PC-9 (cell line): Measurements from ENCODE around the gene PRDM16. TPM values are rescaled to one million over a fixed set of nuclear protein-coding genes. Genes with fewer than 3 reads are reported as not detected.

Experiments
- BruUV-seq: library from RNA; stranded (reverse); fragments of 400-500 nt; replicated peaks from 2 replicates; lab custom pipeline; 2021; lab: Mats Ljungman, UMichigan
- CTCF ChIA-PET: fragments of 300-600 bp; sonication (Branson Sonifier 250); formaldehyde crosslinking; loops from one replicate; lab custom pipeline; 2022; ENCODE audit warnings: antibody characterized with exemption; lab: Charles Lee
- POLR2A ChIA-PET: fragments of 300-600 bp; sonication (Branson Sonifier 250); formaldehyde crosslinking; loops from one replicate; lab custom pipeline; 2022; ENCODE audit warnings: antibody characterized with exemption; ENCODE audit not compliant: unreplicated experiment; lab: Charles Lee
- DNase-seq, 2 experiments: peaks; one replicate each; pipeline versions ENCODE4 v3.0.0 to v3.0.0-alpha.2; 2015 to 2022; ENCODE audit warnings: mixed read lengths in 1 of 2
- H2AFZ ChIP-seq: fragments of 200-600 bp; sonication (generic); 2 replicates; pipeline ENCODE4 v1.8.1; 2017; ENCODE audit warnings: antibody characterized with exemption
- H3F3A ChIP-seq: fragments of 200-600 bp; sonication (generic); 2 replicates; pipeline ENCODE4 v1.8.1; 2017; ENCODE audit warnings: antibody characterized with exemption, mild to moderate bottlenecking, low read depth; ENCODE audit not compliant: insufficient read depth
- H3K27ac ChIP-seq: fragments of 200-600 bp; sonication (generic); 2 replicates; pipeline ENCODE4 v1.6.1; 2016; ENCODE audit warnings: mixed run types
- H3K27me3 ChIP-seq: fragments of 200-600 bp; sonication (generic); 2 replicates; pipeline ENCODE4 v1.6.1; 2016; ENCODE audit warnings: low read depth, mixed run types; ENCODE audit not compliant: insufficient read depth
- H3K36me3 ChIP-seq: fragments of 200-600 bp; sonication (generic); 2 replicates; pipeline ENCODE4 v1.6.1; 2016; ENCODE audit warnings: low read depth, mixed run types
- H3K4me1 ChIP-seq: fragments of 200-600 bp; sonication (generic); replicated peaks from 2 replicates; pipeline ENCODE4 v1.6.1; 2016; ENCODE audit warnings: mixed run types; ENCODE audit not compliant: insufficient read depth
- H3K4me2 ChIP-seq: fragments of 200-600 bp; sonication (generic); 2 replicates; pipeline ENCODE4 v1.6.1; 2017; ENCODE audit warnings: mixed run types
- H3K4me3 ChIP-seq: fragments of 200-600 bp; sonication (generic); 2 replicates; pipeline ENCODE4 v1.6.1; 2016; ENCODE audit warnings: mixed run types
- H3K79me2 ChIP-seq: fragments of 200-600 bp; sonication (generic); 2 replicates; pipeline ENCODE4 v1.6.1; 2017; ENCODE audit warnings: low read depth, mixed run types
- H3K9me2 ChIP-seq: fragments of 200-600 bp; sonication (generic); 2 replicates; pipeline ENCODE4 v1.8.1; 2017; ENCODE audit warnings: mild to moderate bottlenecking; ENCODE audit not compliant: insufficient read depth
- H3K9me3 ChIP-seq: fragments of 200-600 bp; sonication (generic); 2 replicates; pipeline ENCODE4 v1.8.1; 2016; ENCODE audit warnings: low read depth; ENCODE audit not compliant: insufficient read depth
- H4K20me1 ChIP-seq: fragments of 200-600 bp; sonication (generic); 2 replicates; pipeline ENCODE4 v1.8.1; 2017; ENCODE audit not compliant: insufficient read depth
- EZH2 ChIP-seq: fragments of 200-600 bp; sonication (generic); IDR thresholded peaks from 2 replicates; pipeline ENCODE4 v1.8.0; 2017; ENCODE audit warnings: antibody characterized with exemption, low read depth
- intact Hi-C: fragments of 100-400 bp; cut with micrococcal nuclease; formaldehyde crosslinking; loops from one replicate; pipeline ENCODE4 v1.10.0; 2022; ENCODE audit not compliant: unreplicated experiment
- total RNA-seq: library from RNA; stranded (reverse); gene quantifications from 2 replicates; pipeline ENCODE4 v1.2.3, GENCODE V29; 2021
- TF ChIP-seq, protein P1 (sequence below): fragments of 200-600 bp; sonication (generic); conservative IDR thresholded peaks from 2 replicates; pipeline ENCODE4 v1.6.1; 2017; ENCODE audit warnings: mixed run types, antibody characterized with exemption, mild to moderate bottlenecking, moderate library complexity

PRDM16 gene
- total RNA-seq, 1 experiment from 2014 or later, result not detected

DNA sequence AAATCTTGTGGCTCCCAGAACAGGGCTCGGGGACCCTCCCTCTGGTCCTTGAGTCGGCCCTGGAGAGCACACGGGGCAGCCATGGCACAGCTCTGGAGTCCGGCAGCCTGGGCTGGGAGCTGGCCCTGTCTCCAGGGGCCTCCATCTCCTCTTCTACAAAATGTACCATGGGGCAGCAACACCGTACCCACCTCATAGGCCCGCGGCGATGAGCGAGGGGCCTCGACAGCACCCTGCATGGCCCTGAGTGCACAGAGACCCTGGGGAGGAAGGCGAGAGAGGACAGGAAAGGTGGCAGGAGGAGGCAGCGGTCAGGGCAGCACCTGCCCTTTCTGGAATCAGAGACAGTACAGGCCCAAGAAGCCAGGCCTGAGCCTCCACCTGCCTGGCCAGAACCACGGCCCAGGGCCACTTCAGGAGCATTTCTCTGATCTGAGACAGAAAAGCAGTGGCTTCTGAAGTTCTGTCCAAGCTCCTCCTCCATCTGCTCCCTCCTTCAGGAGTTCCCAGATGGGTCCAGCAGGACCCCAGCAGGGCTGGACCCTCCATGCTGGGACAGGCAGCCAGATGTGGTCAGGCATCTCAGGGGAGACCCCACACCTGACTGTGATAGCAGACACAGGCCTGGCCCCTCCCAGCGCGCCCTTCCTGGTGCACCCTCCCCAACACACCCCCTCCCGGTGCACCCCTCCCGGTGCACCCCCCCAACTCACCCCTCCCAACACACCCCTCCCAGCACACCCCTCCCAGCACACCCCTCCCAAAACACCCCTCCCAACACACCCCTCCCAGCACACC lies 309.6 kb downstream of the PRDM16 start:
- Histone ChIP-seq H3K79me2 (no peaks in the 10 kb centered on the region), H3K4me3 (no peak overlapping the region), H3K36me3 (no peaks in the 10 kb centered on the region), H3K4me1 (no peaks in the 10 kb centered on the region), H3K27ac (no peak overlapping the region), H4K20me1 (no peaks in the 10 kb centered on the region), H3K9me2 (no peaks in the 10 kb centered on the region), H3K27me3 (peaks cover 87% of the 10 kb centered on the region), H3K4me2 (no peak overlapping the region), H3F3A (no peaks in the 10 kb centered on the region), H2AFZ (no peak overlapping the region), H3K9me3 (no peaks in the 10 kb centered on the region)
- ChIA-PET POLR2A (no interaction called here), CTCF (no interaction called here)
- no TSS peak for BruUV-seq
- DNase-seq, result no peak
- TF ChIP-seq, protein P1, sequence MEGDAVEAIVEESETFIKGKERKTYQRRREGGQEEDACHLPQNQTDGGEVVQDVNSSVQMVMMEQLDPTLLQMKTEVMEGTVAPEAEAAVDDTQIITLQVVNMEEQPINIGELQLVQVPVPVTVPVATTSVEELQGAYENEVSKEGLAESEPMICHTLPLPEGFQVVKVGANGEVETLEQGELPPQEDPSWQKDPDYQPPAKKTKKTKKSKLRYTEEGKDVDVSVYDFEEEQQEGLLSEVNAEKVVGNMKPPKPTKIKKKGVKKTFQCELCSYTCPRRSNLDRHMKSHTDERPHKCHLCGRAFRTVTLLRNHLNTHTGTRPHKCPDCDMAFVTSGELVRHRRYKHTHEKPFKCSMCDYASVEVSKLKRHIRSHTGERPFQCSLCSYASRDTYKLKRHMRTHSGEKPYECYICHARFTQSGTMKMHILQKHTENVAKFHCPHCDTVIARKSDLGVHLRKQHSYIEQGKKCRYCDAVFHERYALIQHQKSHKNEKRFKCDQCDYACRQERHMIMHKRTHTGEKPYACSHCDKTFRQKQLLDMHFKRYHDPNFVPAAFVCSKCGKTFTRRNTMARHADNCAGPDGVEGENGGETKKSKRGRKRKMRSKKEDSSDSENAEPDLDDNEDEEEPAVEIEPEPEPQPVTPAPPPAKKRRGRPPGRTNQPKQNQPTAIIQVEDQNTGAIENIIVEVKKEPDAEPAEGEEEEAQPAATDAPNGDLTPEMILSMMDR, result no peak
- TF ChIP-seq EZH2, result no peak
- intact Hi-C loops, result no loop called here

DNA sequence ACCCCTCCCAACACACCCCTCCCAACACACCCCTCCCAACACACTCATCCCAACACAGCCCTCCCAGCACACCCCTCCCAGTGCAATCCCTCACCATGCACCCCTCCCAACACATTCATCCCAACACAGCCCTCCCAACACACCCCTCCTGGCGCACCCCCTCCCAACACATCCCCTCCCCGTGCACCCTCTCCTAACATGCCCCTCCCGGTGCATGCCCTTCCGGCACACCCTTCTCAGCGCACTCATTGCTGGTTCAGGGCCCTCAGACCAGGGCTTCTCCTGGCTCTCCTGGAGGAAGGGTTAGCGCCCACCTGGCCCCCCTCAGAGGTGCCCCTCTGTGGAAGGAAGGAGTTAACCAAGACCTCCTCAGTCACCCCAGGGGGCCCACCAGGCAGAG lies 310.9 kb downstream of the PRDM16 start:
- TF ChIP-seq, protein P1, result no peak
- no peaks in the 10 kb centered on the region for H3K36me3 ChIP-seq
- no peaks in the 10 kb centered on the region for H4K20me1 ChIP-seq
- ChIA-PET POLR2A (no interaction called here), CTCF (no interaction called here)
- H3F3A ChIP-seq, result no peaks in the 10 kb centered on the region
- H3K4me1 ChIP-seq, result no peaks in the 10 kb centered on the region
- no peak overlapping the region for H3K4me2 ChIP-seq
- H2AFZ ChIP-seq, result no peak overlapping the region
- no TSS peak for BruUV-seq
- H3K9me3 ChIP-seq, result no peaks in the 10 kb centered on the region
- no peak overlapping the region for H3K4me3 ChIP-seq
- H3K9me2 ChIP-seq, result no peaks in the 10 kb centered on the region
- intact Hi-C loops, result no loop called here
- no peak overlapping the region for H3K27ac ChIP-seq
- no peaks in the 10 kb centered on the region for H3K79me2 ChIP-seq
- DNase-seq, result no peak
- peaks cover 87% of the 10 kb centered on the region for H3K27me3 ChIP-seq

DNA sequence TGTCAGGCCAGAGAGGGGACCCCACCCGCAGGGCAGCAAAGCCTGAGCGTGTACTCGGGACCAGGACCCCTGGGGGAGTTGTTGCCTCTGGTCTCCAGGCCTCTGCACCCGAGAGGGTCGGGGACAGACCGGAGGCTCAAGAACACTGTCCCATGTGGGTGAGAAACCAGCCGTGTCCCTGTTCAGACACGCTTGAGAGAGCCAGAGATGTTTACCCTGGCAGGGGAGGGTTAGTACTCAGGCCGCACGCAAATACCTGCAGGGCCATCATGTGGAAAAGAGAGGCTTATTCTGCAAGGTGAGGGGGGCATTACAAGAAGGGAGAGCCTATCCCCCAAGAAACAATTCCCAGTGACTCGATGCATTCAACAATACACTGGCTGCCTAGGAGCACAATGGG lies 311.5 kb downstream of the PRDM16 start:
- BruUV-seq, result no TSS peak
- no peaks in the 10 kb centered on the region for H3K36me3 ChIP-seq
- H3F3A ChIP-seq, result no peaks in the 10 kb centered on the region
- TF ChIP-seq, protein P1, result no peak
- no peak for TF ChIP-seq EZH2
- POLR2A ChIA-PET, result no interaction called here
- no peak overlapping the region for H2AFZ ChIP-seq
- CTCF ChIA-PET, result no interaction called here
- peaks cover 87% of the 10 kb centered on the region for H3K27me3 ChIP-seq
- H3K4me1 ChIP-seq, result no peaks in the 10 kb centered on the region
- intact Hi-C loops, result no loop called here
- no peaks in the 10 kb centered on the region for H3K9me2 ChIP-seq
- no peak overlapping the region for H3K4me2 ChIP-seq
- H3K9me3 ChIP-seq, result no peaks in the 10 kb centered on the region
- H4K20me1 ChIP-seq, result no peaks in the 10 kb centered on the region
- no peaks in the 10 kb centered on the region for H3K79me2 ChIP-seq
- H3K4me3 ChIP-seq, result no peak overlapping the region
- no peak overlapping the region for H3K27ac ChIP-seq
- no peak for DNase-seq
